ENCODE data around the gene AGO4.

Gene AGO4

GRCh38 chr1:35894183-35894582 is 86.4 kb downstream of the AGO4 start:
- peak in 8 of 51 donors; percentile 5 to 32 (median 8) for DNase-seq

GRCh38 chr1:35894656-35895055 is 86.8 kb downstream of the AGO4 start:
- DNase-seq: no peak

- no peak for DNase-seq
Observed at GRCh38 chr1:35899941-35900340, 92.1 kb downstream of the AGO4 start.

- no peak for DNase-seq
Observed at GRCh38 chr1:35901235-35901634, 93.4 kb downstream of the AGO4 start.

GRCh38 chr1:35902671-35903070 is 94.9 kb downstream of the AGO4 start:
- DNase-seq: no peak
